HL-60 (cell line): ENCODE results near the gene PSMD1.

Experiments used
- DNase-seq, 2 experiments: peaks; one replicate each; pipeline ENCODE4 v3.0.0-alpha.2; 2010 to 2020; ENCODE audit warnings: low read depth in 1 of 2, low spot score in 1 of 2
- H3K27ac ChIP-seq: fragments of 250-450 bp; sonication (Bioruptor Pico); replicated peaks from 2 replicates; pipeline ENCODE4 v1.5.1; 2020; ENCODE audit warnings: mild to moderate bottlenecking, moderate library complexity
- H3K27me3 ChIP-seq: fragments of 250-450 bp; sonication (Bioruptor Pico); 2 replicates; pipeline ENCODE4 v1.5.1; 2021; ENCODE audit warnings: mild to moderate bottlenecking, moderate library complexity; ENCODE audit not compliant: insufficient read depth, poor library complexity, severe bottlenecking
- H3K4me3 ChIP-seq: replicated peaks from 2 replicates; pipeline ENCODE4 v1.5.1; 2011; ENCODE audit warnings: mild to moderate bottlenecking, control low read depth, low read length; ENCODE audit not compliant: insufficient read depth
- CTCF ChIP-seq: IDR thresholded peaks from one replicate; pipeline ENCODE4 v1.5.1; 2011; ENCODE audit warnings: low read length, control low read depth, inconsistent platforms; ENCODE audit not compliant: insufficient read depth
- GABPA ChIP-seq: IDR thresholded peaks from 2 replicates; pipeline ENCODE4 v1.6.1; 2012; ENCODE audit warnings: low read depth
- POLR2AphosphoS5 ChIP-seq: IDR thresholded peaks from 2 replicates; pipeline ENCODE4 v1.6.1; 2012; ENCODE audit warnings: low read depth
- REST ChIP-seq: IDR thresholded peaks from 2 replicates; pipeline ENCODE4 v1.6.1; 2012; ENCODE audit warnings: low read depth; ENCODE audit not compliant: insufficient replicate concordance
- SPI1 ChIP-seq: IDR thresholded peaks from 2 replicates; pipeline ENCODE4 v1.6.1; 2012; ENCODE audit warnings: low read depth, mild to moderate bottlenecking, borderline replicate concordance

The PSMD1 gene

GRCh38 chr2:231189571-231190495, 133.2 kb downstream of the PSMD1 start:
- DNase-seq: no peak
- Histone ChIP-seq H3K4me3 (no peak overlapping the region), H3K27me3 (no peaks in the 10 kb centered on the region), H3K27ac (no peak overlapping the region)
- no peak for TF ChIP-seq SPI1
- no peak for TF ChIP-seq REST
- no peak for TF ChIP-seq POLR2AphosphoS5
- no peak for TF ChIP-seq GABPA
- TF ChIP-seq CTCF: no peak

- TF ChIP-seq SPI1 (no peak), CTCF (no peak)
- H3K27ac ChIP-seq: no peak overlapping the region
- DNase-seq: no peak
- H3K27me3 ChIP-seq: no peaks in the 10 kb centered on the region
- H3K4me3 ChIP-seq: no peak overlapping the region
Observed at GRCh38 chr2:231190531-231191197, 134.0 kb downstream of the PSMD1 start.

- TF ChIP-seq SPI1 (no peak), CTCF (peak; percentile 31)
- peak in 1 of 2 experiments; percentile 26 for DNase-seq
- no peak overlapping the region for H3K27ac ChIP-seq
- H3K27me3 ChIP-seq: no peaks in the 10 kb centered on the region
- H3K4me3 ChIP-seq: no peak overlapping the region
Observed at GRCh38 chr2:231191896-231192872, 135.5 kb downstream of the PSMD1 start.

GRCh38 chr2:231193216-231193615, 136.5 kb downstream of the PSMD1 start:
- DNase-seq: no peak
- Histone ChIP-seq H3K4me3 (no peak overlapping the region), H3K27me3 (no peaks in the 10 kb centered on the region), H3K27ac (no peak overlapping the region)
- TF ChIP-seq REST (no peak), CTCF (no peak), GABPA (no peak), SPI1 (no peak), POLR2AphosphoS5 (no peak)
